ELR (cell line): ENCODE results near the gene C1S.
A peak's percentile ranks its signal among the peaks of the same experiment; 100 is the strongest.
"Not testable (repeated sequence)": the region's sequence is repeated elsewhere in the genome, so short reads cannot be mapped to it uniquely, and the experiment has no call there.

Experiments
- DNase-seq: peaks from one replicate; pipeline ENCODE4 v3.0.0-alpha.2; 2015; ENCODE audit warnings: low read depth

C1S gene

GRCh38 chr12:7060353-7060954 lies at the start of gene C1S:
Gene C1S (plus strand): TSS chr12:7060718. CDS start chr12:7061913, 1,195 bp downstream.
- peak; percentile 92 for DNase-seq

- DNase-seq: not testable (repeated sequence)
Observed at GRCh38 chr12:7011398-7011797, 49.1 kb upstream of the C1S start.

GRCh38 chr12:7012024-7012607 lies 48.4 kb upstream of the C1S start:
- DNase-seq: no peak

GRCh38 chr12:7013101-7013500 lies 47.4 kb upstream of the C1S start:
- no peak for DNase-seq

GRCh38 chr12:7015555-7016370 lies 44.8 kb upstream of the C1S start:
- no peak for DNase-seq

- DNase-seq: no peak
Observed at GRCh38 chr12:7016958-7017571, 43.5 kb upstream of the C1S start.

- DNase-seq: no peak
Observed at GRCh38 chr12:7017870-7018349, 42.6 kb upstream of the C1S start.

GRCh38 chr12:7018350-7019042 lies 42.0 kb upstream of the C1S start, which contains the start of gene LPCAT3:
Gene LPCAT3 (minus strand): TSS chr12:7018476. CDS start chr12:7018424, 52 bp downstream.
- peak; percentile 94 for DNase-seq

GRCh38 chr12:7019043-7019569 lies 41.4 kb upstream of the C1S start:
- DNase-seq: peak; percentile 25

- no peak for DNase-seq
Observed at GRCh38 chr12:7021956-7022355, 38.6 kb upstream of the C1S start.

GRCh38 chr12:7023114-7023513 lies 37.4 kb upstream of the C1S start:
- no peak for DNase-seq

- DNase-seq: no peak
Observed at GRCh38 chr12:7026854-7027253, 33.7 kb upstream of the C1S start.

- no peak for DNase-seq
Observed at GRCh38 chr12:7031306-7031705, 29.2 kb upstream of the C1S start.

- DNase-seq: no peak
Observed at GRCh38 chr12:7032990-7033389, 27.5 kb upstream of the C1S start.

- DNase-seq: no peak
Observed at GRCh38 chr12:7034464-7034863, 26.1 kb upstream of the C1S start.

GRCh38 chr12:7035463-7035862 lies 25.1 kb upstream of the C1S start:
- DNase-seq: no peak

GRCh38 chr12:7037411-7037810 lies 23.1 kb upstream of the C1S start:
- not testable (repeated sequence) for DNase-seq

- DNase-seq: no peak
Observed at GRCh38 chr12:7038591-7038990, 21.9 kb upstream of the C1S start.

- no peak for DNase-seq
Observed at GRCh38 chr12:7039403-7039802, 21.1 kb upstream of the C1S start.

- peak; percentile 65 for DNase-seq
Observed at GRCh38 chr12:7042842-7043241, 17.7 kb upstream of the C1S start.

- no peak for DNase-seq
Observed at GRCh38 chr12:7045913-7046312, 14.6 kb upstream of the C1S start.
